Activated T-helper 2 cell treated with anti-CD3 and anti-CD28 coated beads, Interferon-gamma antibody, Interleukin-2, Interleukin-4, amounts not matched to agents 10 μg/mL and 5 μg/mL and 100 μg/mL, durations not matched to agents 14 hours and 24 hours and 36 hours (primary cell): ENCODE measurements around the gene MAF. TPM values are rescaled to one million over a fixed set of nuclear protein-coding genes. Genes with fewer than 3 reads are reported as not detected.

Source experiments
- DNase-seq: peaks from one replicate; pipeline ENCODE4 v3.0.0; 2021; ENCODE audit warnings: low spot score
- H3K27ac Mint-ChIP-seq: one replicate; pipeline ENCODE4 v1.8.0; 2021; ENCODE audit warnings: mixed read lengths
- H3K27me3 Mint-ChIP-seq: one replicate; pipeline ENCODE4 v1.8.0; 2021; ENCODE audit warnings: low read depth, mixed read lengths
- H3K36me3 Mint-ChIP-seq: one replicate; pipeline ENCODE4 v1.8.0; 2021; ENCODE audit warnings: low read depth, mixed read lengths
- H3K4me1 Mint-ChIP-seq: one replicate; pipeline ENCODE4 v1.8.0; 2021; ENCODE audit warnings: low read depth, mixed read lengths
- H3K4me3 Mint-ChIP-seq: one replicate; pipeline ENCODE4 v1.8.0; 2021; ENCODE audit warnings: low read depth, mild to moderate bottlenecking, moderate library complexity, mixed read lengths
- H3K9me3 Mint-ChIP-seq: one replicate; pipeline ENCODE4 v1.8.0; 2021; ENCODE audit warnings: mixed read lengths
- intact Hi-C: fragments of 100-400 bp; cut with micrococcal nuclease; formaldehyde crosslinking; loops from one replicate; pipeline ENCODE4 v1.15.1; 2023
- total RNA-seq: library from RNA; stranded (reverse); gene quantifications from 2 replicates; pipeline ENCODE4 v1.2.3, GENCODE V29; 2022

Gene MAF
- total RNA-seq, 1 donor from 2014 or later = 74.2 TPM

DNA sequence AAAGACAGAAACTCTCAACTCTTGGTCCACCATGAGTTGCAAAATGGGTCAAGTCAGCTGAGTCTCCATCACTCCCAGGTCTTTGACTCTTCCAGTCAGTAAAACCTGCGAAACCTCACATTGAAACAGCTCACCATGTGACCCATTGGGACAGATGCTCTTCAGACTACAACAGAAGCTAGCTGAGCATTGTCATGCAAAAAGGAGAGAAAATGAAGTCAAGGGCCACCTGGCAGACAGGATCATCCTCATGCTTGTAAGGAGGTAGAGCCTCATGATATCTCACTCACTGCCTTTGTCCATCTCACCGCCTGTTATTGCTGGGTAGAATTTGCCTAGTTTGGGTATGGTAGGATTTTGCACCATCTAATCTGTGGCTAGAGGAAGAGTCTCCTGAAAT, 50.2 kb downstream of the MAF start:
- H3K4me3 Mint-ChIP-seq = no peak overlapping the region
- DNase-seq = no peak
- H3K9me3 Mint-ChIP-seq = no peaks in the 10 kb centered on the region
- no peak overlapping the region for H3K27ac Mint-ChIP-seq
- H3K27me3 Mint-ChIP-seq = peaks cover 37% of the 10 kb centered on the region
- intact Hi-C loops = no loop called here
- no peaks in the 10 kb centered on the region for H3K36me3 Mint-ChIP-seq
- H3K4me1 Mint-ChIP-seq = no peaks in the 10 kb centered on the region

DNA sequence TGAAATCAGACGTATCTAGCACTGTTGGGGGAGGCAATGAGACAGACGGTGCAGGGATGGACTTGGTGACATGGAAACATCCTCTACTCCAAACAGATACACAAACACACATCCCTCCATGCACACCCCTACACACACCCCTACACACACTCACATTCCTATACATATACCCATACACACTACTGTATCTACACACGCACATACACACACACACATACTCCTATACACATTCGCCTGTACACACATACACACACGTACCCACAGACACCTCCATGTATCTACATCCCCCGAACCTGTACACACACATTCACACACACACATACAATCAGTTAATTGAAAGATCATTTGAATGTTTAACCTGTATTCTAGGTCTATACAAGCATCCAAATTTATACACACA, 53.5 kb downstream of the MAF start:
- Mint-ChIP-seq H3K27me3 (peaks cover 29% of the 10 kb centered on the region), H3K36me3 (no peaks in the 10 kb centered on the region), H3K4me1 (no peaks in the 10 kb centered on the region), H3K27ac (no peak overlapping the region), H3K4me3 (no peak overlapping the region), H3K9me3 (no peaks in the 10 kb centered on the region)
- no peak for DNase-seq
- intact Hi-C loops = no loop called here
